Anterior cingulate cortex (tissue), 58 donors: ENCODE measurements around the gene TET2.
A peak's percentile ranks its signal among the peaks of the same experiment; 100 is the strongest.

Source experiments
- DNase-seq, 58 donors: peaks; one replicate each; lab custom pipeline; 2025; lab: John Stamatoyannopoulos, UW

Gene TET2

DNA sequence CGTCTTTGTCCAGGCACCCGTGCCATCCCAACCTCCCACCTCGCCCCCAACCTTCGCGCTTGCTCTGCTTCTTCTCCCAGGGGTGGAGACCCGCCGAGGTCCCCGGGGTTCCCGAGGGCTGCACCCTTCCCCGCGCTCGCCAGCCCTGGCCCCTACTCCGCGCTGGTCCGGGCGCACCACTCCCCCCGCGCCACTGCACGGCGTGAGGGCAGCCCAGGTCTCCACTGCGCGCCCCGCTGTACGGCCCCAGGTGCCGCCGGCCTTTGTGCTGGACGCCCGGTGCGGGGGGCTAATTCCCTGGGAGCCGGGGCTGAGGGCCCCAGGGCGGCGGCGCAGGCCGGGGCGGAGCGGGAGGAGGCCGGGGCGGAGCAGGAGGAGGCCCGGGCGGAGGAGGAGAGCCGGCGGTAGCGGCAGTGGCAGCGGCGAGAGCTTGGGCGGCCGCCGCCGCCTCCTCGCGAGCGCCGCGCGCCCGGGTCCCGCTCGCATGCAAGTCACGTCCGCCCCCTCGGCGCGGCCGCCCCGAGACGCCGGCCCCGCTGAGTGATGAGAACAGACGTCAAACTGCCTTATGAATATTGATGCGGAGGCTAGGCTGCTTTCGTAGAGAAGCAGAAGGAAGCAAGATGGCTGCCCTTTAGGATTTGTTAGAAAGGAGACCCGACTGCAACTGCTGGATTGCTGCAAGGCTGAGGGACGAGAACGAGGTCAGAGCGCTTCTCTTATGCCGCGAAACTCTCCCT is at the start of gene TET2:
Gene TET2, plus strand, starts transcription at position 601 of the 740 bp plus-strand sequence. CDS start 87,067 bp downstream, outside the sequence.
- peak; percentile 47 to 94 (median 82) for DNase-seq

DNA sequence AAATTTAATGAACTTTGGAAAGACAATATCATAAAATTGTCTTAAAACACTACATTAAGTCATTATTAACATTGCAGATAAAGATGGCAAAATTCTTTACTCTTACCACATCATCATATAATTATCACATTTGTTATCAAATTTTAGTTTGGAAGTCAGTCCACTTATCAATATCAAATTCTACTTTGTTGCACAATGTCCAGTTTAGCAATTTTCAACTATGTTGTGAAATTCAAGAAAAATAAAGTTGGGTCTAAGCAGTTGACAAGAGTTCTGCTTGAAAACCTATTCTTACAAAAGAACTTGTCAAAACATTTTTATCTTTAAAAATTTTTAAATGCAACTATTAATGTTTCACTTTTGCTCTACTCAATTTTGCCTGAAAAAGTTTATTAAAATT is 44.7 kb upstream of the TET2 start:
- DNase-seq = no peak

DNA sequence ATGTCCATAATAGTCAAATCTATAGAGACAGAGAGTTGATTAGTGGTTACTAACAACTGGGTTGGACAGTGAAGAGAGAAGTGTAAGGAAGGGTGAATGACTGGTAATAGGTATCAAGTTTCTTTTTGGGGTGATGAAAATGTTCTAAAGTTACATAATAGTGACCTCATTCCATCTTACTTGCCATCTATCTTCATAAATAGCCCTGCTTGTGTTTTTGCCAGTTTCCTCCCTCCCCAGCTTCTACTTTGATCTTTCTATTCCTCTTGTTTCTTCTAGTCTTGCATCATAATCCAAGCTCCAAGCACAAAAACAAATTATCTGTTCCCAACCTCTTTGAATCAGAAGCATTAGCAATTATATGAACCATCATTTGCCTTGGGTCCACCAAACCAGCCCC is 40.2 kb upstream of the TET2 start:
- DNase-seq = no peak

DNA sequence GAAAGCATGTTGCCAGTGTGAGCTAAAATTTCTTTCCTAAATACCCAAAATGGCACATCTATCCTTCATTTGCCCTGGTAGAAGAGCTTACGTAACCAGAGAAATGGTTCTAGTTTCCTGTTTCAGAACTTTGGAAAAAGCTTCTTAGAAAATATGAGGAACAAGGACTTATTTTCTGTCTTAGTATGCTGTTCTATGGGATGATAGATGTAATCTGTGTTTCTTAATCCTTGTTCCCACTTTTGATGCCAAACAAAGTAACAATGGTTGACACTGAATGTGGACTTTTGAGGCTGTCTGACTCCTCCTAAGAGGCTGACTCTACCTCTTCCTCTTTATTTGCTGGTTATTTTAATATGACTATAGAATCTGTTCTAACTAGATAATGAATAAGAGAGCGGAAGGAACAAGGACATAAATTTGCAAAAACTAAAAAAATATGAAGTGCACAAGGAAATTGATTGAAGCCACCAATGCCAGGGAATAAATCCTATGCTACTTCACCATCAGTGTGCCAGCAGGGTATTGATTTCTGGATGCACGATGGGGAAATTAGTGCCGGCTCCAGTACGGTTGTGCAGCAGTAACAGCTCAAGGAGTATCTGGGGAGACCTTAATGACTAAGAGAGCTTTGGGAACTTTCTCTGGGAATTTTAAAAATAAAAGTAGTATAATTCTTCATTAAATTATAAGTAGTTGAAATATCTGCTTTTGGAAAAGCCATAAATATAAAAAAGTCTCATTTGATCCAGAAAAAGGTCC is 39.4 kb upstream of the TET2 start:
- no peak for DNase-seq

DNA sequence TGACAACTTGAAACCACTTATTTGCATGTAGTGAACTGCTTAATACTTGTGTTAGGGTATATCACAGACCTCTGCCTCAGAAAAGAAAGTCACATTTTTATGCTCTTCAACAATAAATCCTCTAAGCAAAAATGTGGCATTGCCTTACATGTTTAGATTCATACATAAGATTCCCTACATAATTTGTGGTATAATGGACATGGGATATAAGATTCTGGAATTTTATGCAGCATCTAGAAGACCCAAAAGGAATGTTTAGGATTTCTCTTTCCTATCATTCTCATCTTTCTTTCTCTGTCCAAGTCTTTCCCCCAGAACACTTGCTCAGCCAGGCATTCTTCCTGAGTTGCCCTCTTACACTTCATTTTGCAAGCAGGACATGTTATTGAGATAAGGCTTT is 37.7 kb upstream of the TET2 start:
- DNase-seq = no peak

DNA sequence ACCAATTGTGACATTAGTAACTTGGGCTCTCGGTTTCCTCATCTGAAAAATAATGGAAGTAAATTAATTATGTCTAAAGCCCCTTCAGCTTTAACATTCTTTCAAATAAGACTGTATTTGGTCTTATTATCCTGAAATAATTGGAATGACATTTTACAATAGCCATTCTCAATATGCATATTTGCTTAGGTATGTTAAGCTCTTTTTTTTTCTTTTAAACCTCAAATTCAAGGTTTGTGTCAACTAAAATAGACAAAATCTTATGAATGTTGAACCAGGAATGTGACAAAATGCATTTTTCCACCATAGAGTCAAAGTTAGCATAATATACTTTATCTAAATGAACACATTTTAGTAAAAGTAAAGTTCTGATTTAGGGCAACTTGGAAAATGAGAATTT is 34.4 kb upstream of the TET2 start:
- DNase-seq = no peak

DNA sequence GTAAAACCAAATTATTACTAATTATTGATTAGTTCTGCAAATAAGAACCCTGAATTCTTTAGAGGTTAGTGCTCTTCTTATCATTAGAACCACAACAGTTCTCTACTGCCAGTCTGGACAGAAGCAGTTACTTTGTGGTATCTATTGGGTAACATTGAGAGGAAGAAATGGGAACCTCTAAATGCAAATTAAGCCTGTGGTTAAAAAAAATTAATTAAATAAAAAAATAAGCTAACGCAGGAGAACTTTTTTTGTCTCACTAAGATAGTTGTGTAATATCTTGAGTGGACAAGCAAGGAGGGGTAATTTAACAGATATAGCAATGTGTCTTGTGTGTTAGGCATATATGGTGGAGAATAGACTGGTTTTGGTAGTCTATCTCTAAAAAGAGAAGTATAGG is 32.9 kb upstream of the TET2 start:
- no peak for DNase-seq

DNA sequence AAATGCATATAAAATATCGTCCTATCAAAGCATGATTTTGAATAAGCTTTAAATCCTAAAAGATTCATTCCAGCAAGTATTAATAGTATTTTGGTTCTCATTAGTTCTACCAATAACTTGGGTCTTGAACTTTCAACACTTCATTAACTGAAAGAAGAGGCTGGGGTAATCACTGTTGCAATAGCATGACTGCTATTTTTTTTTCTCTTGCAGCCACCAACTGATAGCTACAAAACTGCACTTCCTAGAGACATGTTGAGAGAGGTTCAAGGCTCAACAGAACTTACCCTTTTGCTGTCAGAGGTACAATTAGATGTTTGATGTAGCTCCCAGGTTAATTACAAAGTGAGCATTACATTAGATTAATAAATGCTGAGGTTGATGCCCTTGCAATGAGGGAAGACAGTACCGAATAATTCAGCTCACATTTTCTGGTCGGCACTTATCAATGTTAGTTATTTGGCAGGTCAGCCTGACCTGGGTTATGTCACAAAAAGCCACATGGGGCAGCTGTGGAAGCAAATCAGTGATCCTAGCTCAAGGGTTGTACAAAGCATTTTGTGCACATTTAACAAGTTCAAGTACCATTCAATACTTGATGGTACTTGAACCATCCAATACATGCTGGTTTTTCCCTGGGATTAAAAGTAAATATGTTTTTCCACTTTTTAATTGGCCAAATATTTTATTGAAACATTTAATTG is 29.9 kb upstream of the TET2 start:
- no peak for DNase-seq

DNA sequence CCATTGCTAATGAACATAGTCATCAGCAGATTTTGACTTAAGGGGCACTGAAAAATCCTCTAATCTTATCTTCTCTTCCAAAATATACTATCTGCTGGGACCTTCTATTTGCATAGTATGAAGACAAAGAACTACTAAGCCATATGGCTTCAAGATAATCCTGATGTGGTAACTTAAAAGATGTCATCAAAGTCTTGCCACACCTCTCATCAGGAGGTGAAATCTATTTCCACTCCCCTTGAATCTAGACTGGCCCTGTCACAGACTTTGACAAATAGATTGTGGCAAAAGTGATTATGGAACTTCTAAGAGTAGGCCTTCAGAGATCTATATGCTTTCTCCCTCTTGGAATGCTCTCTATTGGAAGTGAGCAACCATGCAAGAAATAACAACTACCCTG is 27.3 kb upstream of the TET2 start:
- no peak for DNase-seq

DNA sequence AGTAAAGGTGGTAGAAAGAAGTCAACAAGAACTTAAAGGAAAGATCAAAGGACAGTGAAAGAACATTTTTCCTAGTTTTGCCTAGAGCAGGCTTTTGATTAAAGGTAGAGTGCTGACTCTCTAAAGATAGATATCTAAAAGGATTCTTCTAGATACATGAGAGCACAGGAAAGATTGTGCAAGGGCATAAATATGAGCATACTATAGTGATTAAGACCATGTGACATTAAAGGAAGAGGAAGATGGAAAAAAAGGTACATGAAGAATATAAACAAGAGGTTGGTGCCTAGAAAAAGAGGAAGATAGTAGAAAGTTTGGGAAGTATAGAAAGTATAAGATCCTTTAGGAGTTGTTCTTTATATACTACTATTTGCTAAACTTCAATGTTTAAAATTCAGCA is 26.1 kb upstream of the TET2 start:
- no peak for DNase-seq

DNA sequence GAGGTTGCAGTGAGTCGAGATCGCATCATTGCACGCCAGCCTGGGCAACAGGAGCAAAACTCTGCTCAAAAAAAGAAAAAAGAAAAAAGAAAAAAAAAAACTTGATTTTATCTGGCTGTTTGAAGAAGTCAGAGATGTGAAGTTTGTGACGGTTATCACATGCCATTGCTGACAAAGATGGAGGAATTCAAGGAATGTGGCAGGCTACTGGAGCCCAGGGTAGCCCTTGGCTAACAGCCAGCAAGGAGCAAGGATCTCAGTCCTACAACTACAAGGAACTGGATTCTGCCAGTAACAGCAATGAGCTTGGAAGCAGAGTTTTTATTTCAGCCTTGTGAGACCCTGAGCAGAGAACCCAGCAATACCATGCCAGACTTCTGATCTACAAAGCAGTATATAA is 24.3 kb upstream of the TET2 start:
- DNase-seq = no peak

DNA sequence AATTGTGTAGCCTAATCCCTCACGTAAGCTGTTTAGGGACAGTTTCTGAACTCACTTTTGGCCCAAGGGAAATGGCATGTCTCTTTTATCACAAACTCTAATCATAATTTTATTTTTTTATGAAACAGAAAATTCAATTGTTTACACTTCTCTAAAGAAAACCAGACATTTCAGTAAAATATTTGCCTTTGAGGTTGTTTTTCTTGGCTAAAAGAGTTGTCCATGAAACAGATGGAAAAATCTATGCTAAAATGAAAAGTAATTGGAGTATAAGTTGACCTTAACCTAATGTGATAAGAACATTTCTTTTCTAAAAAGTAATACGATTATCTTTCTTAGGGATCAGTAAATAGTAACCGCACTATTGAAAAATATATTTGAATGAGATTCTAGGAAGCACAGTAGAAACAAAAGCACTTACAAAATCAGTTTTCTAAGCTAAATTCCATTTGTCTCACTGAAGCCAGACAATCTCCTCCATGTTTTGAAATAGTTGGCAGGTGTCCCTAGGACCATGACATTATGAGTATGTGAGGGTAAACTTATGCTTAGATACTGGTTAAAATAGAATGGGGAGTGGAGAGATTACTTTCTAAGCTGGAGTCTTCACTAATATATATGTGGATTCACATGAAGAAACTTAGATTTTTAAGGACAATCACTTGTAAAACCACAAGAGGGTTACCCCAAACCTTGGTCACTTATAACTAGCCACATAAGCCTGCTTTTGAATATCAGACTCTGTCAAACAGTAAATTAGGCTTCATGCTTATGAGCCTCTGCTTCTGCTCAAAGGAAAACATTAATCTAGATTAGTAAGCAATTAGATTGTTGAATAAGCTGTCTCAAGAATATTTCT is 20.1 kb upstream of the TET2 start:
- no peak for DNase-seq

DNA sequence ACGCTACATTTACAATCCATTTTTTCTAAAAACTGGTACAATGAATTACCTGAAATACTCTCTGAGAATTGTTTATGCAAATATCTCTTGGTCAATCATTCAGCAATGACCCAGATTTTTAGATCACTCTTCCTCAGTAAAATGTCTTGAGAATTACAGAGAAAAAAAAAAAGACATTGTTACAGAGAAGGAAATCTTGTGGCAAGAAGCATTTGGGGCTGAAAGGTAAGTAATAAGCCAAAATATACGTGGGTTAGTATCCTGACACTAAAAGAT is 19.6 kb upstream of the TET2 start:
- DNase-seq = no peak

DNA sequence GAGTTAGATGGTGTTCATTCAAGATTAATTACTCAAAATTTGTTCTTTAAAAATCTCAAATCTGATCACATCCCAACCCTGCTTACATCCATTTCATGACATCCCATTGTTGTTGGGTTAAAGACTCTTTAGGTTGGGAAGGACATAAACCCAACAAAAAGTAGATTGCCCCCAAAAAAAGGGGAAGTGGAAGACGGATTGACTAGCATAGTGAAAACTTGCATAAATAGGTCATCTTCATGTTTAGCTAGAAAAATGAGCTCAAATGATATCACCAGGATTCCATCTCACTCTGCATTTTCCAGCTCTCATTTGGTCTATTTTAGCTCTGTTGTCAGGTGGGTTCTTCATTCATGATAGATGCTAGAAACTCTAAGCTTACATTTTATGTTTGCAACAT is 18.5 kb upstream of the TET2 start:
- DNase-seq = no peak

DNA sequence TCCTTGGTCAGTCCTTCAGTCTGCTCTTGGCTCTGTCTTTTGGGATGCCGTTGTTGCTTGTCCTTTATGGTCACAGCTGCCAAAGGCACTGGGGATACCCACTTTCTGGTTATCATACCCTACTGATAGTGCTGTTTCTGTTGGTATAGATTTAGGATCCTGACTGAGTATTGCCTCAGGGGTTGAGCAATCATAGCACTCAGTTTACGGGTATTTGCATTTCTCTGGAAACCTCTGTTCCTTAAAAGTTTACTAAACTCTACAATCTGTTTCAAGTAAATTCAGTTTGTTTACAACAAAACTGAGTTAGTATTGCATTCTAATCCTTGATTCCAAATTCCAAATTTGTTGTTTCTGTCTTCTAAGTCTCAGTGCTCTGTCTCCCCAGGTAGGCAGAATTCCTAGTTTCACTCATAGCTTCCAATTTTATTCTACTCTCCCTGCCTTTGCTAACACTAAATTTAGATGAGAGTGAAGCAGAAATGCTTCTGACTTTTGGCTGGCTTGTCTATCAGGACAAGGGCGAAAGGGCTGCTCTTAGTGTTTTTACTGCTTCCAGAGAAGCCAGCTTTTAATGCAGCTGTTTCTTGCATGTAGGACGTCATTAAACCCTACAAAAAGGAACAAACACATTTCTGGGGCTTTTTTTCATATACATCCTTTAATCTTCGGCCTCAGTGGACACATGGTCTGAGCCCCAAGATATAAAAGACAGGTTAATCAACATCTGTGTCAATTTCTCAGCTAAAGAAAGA is 17.2 kb upstream of the TET2 start:
- no peak for DNase-seq

DNA sequence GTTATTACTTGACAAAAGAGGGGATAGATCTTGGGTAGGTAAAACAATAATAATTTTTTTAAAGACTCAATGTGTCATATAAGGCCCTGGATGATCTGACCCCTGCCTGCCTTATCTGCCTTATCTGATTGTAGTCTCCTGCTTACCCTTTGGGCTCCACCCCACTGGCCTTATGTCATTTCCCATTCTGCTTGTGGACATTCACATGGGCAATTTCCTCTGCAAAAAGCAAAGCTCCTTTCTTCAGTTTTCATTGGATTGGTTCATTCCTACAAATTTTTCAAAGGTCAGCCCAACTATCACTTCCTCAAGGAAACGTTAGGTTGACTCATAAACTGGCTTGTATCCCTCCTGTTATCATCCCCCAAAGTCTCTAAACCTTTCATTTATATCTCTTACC is 15.7 kb upstream of the TET2 start:
- DNase-seq = no peak

DNA sequence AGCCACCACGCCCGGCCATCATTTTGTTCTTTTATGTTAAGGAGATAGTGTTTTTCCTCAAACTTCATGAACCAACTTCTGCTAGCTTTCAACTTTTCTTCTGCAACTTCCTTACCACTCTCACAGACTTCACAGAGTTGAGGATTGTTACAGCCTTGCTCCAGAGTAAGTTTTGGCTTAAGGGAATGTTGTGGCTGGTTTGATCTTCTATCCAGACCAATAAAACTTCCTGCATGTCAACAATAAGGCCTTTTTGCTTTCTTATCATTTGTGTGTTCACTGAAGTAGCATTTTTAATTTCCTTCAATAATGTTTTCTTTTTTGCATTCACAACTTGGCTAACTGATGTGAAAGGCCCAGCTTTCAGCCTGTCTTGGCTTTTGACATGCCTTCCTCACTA is 12.7 kb upstream of the TET2 start:
- DNase-seq = no peak

DNA sequence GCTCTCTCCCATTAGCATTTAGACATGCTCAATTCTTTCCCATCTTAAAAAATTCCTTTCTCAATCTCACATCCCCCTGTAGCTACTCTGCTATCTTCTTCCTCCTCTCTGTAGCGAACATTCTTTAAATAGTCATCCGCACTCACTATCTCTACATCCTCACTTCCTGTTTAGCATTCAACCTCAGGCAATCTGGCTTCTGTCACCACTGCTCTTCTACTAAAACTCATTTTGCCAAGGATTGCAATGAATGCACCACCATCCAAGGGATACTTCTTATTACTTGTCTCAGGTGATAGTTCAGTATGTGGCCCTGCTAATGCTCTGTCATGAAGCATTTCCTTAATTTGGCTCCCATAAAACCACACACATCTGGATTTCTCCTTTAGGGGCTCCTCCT is 10.9 kb upstream of the TET2 start:
- DNase-seq = no peak

DNA sequence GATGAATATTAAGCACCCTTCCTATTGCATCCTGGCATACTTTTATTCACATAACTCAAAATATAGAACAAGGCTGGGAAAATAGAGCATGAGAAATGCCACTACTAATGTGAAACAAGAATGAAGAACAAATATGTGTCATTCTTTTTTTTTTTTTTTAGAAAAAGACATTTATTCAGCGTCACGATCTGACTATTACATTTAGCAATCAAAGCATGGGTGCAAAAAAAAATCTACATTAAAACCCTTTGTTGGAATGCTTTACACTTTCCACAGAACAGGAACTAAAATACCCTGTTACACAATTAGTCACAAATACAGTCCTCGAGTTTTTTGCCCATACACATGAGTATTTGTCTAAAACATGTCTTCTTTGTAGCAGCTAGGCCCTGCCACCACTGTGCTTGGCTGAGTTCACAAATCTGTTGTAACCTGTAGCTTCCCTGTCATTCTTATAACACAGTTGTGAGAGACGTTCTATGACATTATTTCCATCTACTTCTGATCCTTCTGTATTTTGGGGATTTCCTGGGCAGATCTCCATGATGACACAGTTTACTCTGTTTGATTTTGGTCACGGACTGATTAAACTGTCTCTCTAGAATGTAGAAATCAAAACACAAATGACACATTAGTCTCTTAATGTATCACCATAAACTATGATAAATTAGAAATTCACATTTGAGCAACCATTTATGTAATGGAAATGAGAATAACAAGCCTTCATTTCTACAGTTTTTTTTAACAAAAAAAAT is 9.4 kb upstream of the TET2 start:
- DNase-seq = no peak
